ENCODE measurements around the gene SUN2.

- no peak for TF ChIP-seq CHD1 (IDR thresholded peaks at IDR 0.05; ENCODE audit: low read depth, low read length)
- no peak for TF ChIP-seq CTCF (conservative IDR thresholded peaks at IDR 0.05; ENCODE audit: low read depth, low read length)
- no peak for TF ChIP-seq POLR2A (IDR thresholded peaks at IDR 0.05; ENCODE audit: low read depth, low read length)
Observed at GRCh38 chr22:38738475-38739070, 17.2 kb downstream of the SUN2 start.
